Measurements from ENCODE around the gene TOR1AIP2. TPM values are rescaled to one million over a fixed set of nuclear protein-coding genes. Genes with fewer than 3 reads are reported as not detected.
"Not testable (repeated sequence)": the region's sequence is repeated elsewhere in the genome, so short reads cannot be mapped to it uniquely, and the experiment has no call there.

Gene TOR1AIP2
- total RNA-seq, 2 donors from 2014 or later: 60.5 to 75.2 TPM

- Mint-ChIP-seq H3K27ac (no peak overlapping the region), H3K36me3 (peaks cover 10% of the 10 kb centered on the region), H3K4me3 (no peak overlapping the region), H3K4me1 (ENCODE audit: low read depth in 2 of 2) (peaks cover 4 to 9% of the 10 kb centered on the region in 2 donors), H3K9me3 (no peaks in the 10 kb centered on the region), H3K27me3 (no peaks in the 10 kb centered on the region)
- ATAC-seq: no peak
- DNase-seq (ENCODE audit: low spot score): no peak
Observed at GRCh38 chr1:179866616-179867015, 11.0 kb downstream of the TOR1AIP2 start.

- H3K27me3 Mint-ChIP-seq: no peaks in the 10 kb centered on the region
- no peak overlapping the region for H3K27ac Mint-ChIP-seq
- ATAC-seq: no peak
- no peak for DNase-seq (ENCODE audit: low spot score)
- H3K36me3 Mint-ChIP-seq: peaks cover 10% of the 10 kb centered on the region
- H3K4me3 Mint-ChIP-seq: no peak overlapping the region
- no peaks in the 10 kb centered on the region for H3K9me3 Mint-ChIP-seq
- H3K4me1 Mint-ChIP-seq (ENCODE audit: low read depth in 2 of 2): peaks cover 8 to 9% of the 10 kb centered on the region in 2 donors
Observed at GRCh38 chr1:179865377-179865776, 12.2 kb downstream of the TOR1AIP2 start.

GRCh38 chr1:179860652-179861051 is 17.0 kb downstream of the TOR1AIP2 start:
- no peak for ATAC-seq
- Mint-ChIP-seq H3K27me3 (no peaks in the 10 kb centered on the region), H3K36me3 (peaks cover 17% of the 10 kb centered on the region), H3K4me1 (ENCODE audit: low read depth in 2 of 2) (peaks cover 0 to 8% of the 10 kb centered on the region in 2 donors), H3K27ac (no peak overlapping the region), H3K9me3 (no peaks in the 10 kb centered on the region), H3K4me3 (no peak overlapping the region)
- DNase-seq (ENCODE audit: low spot score): no peak

GRCh38 chr1:179857009-179857408 is 20.6 kb downstream of the TOR1AIP2 start:
- no peak overlapping the region for H3K4me3 Mint-ChIP-seq
- ATAC-seq: no peak

GRCh38 chr1:179856296-179856695 is 21.3 kb downstream of the TOR1AIP2 start:
- DNase-seq (ENCODE audit: low spot score) (no peak), ATAC-seq (no peak)
- no peak overlapping the region for H3K4me3 Mint-ChIP-seq
- peaks cover 12% of the 10 kb centered on the region for H3K36me3 Mint-ChIP-seq
- no peak overlapping the region for H3K27ac Mint-ChIP-seq
- H3K4me1 Mint-ChIP-seq (ENCODE audit: low read depth in 2 of 2): peaks cover 0 to 8% of the 10 kb centered on the region in 2 donors
- no peaks in the 10 kb centered on the region for H3K27me3 Mint-ChIP-seq
- no peaks in the 10 kb centered on the region for H3K9me3 Mint-ChIP-seq

More at GRCh38 chr1:179857009-179857408, 20.6 kb downstream of the TOR1AIP2 start:
- H3K27ac Mint-ChIP-seq: no peak overlapping the region
- no peak for DNase-seq (ENCODE audit: low spot score)
- H3K27me3 Mint-ChIP-seq: no peaks in the 10 kb centered on the region
- H3K36me3 Mint-ChIP-seq: peaks cover 7% of the 10 kb centered on the region
- H3K9me3 Mint-ChIP-seq: no peaks in the 10 kb centered on the region
- peaks cover 0 to 8% of the 10 kb centered on the region in 2 donors for H3K4me1 Mint-ChIP-seq (ENCODE audit: low read depth in 2 of 2)

GRCh38 chr1:179855831-179856230 is 21.8 kb downstream of the TOR1AIP2 start:
- H3K36me3 Mint-ChIP-seq: peaks cover 17% of the 10 kb centered on the region
- not testable (repeated sequence) for H3K4me3 Mint-ChIP-seq; ATAC-seq; H3K4me1 Mint-ChIP-seq (ENCODE audit: low read depth in 2 of 2); H3K27me3 Mint-ChIP-seq; DNase-seq (ENCODE audit: low spot score); H3K27ac Mint-ChIP-seq; H3K9me3 Mint-ChIP-seq

GRCh38 chr1:179853102-179853501 is 24.5 kb downstream of the TOR1AIP2 start:
- Mint-ChIP-seq H3K36me3 (peaks cover 23% of the 10 kb centered on the region), H3K27me3 (no peaks in the 10 kb centered on the region), H3K4me1 (ENCODE audit: low read depth in 2 of 2) (no peaks in the 10 kb centered on the region), H3K27ac (no peak overlapping the region), H3K4me3 (no peak overlapping the region), H3K9me3 (no peaks in the 10 kb centered on the region)
- DNase-seq (ENCODE audit: low spot score) (no peak), ATAC-seq (no peak)

GRCh38 chr1:179848233-179848632 is 29.4 kb downstream of the TOR1AIP2 start:
- DNase-seq (ENCODE audit: low spot score): no peak

GRCh38 chr1:179840107-179840506 is 37.5 kb downstream of the TOR1AIP2 start:
- ATAC-seq (no peak), DNase-seq (ENCODE audit: low spot score) (no peak)
- Mint-ChIP-seq H3K4me3 (no peak overlapping the region), H3K4me1 (ENCODE audit: low read depth in 2 of 2) (no peaks in the 10 kb centered on the region), H3K36me3 (peaks cover 6% of the 10 kb centered on the region), H3K27me3 (no peaks in the 10 kb centered on the region), H3K9me3 (no peaks in the 10 kb centered on the region), H3K27ac (no peak overlapping the region)

More at GRCh38 chr1:179848233-179848632, 29.4 kb downstream of the TOR1AIP2 start:
- H3K27me3 Mint-ChIP-seq: no peaks in the 10 kb centered on the region
- H3K27ac Mint-ChIP-seq: no peak overlapping the region
- no peak overlapping the region for H3K4me3 Mint-ChIP-seq
- H3K36me3 Mint-ChIP-seq: peaks cover 29% of the 10 kb centered on the region
- H3K9me3 Mint-ChIP-seq: no peaks in the 10 kb centered on the region
- peaks cover 0 to 3% of the 10 kb centered on the region in 2 donors for H3K4me1 Mint-ChIP-seq (ENCODE audit: low read depth in 2 of 2)
- ATAC-seq: no peak

- not testable (repeated sequence) for H3K27ac Mint-ChIP-seq; H3K36me3 Mint-ChIP-seq; H3K9me3 Mint-ChIP-seq; H3K4me3 Mint-ChIP-seq; H3K4me1 Mint-ChIP-seq (ENCODE audit: low read depth in 2 of 2); ATAC-seq; DNase-seq (ENCODE audit: low spot score); H3K27me3 Mint-ChIP-seq
Observed at GRCh38 chr1:179836686-179837445, 40.7 kb downstream of the TOR1AIP2 start.

- DNase-seq (ENCODE audit: low spot score) (no peak), ATAC-seq (no peak)
- Mint-ChIP-seq H3K27me3 (peaks cover 0 to 1% of the 10 kb centered on the region in 2 donors), H3K9me3 (no peaks in the 10 kb centered on the region), H3K36me3 (no peaks in the 10 kb centered on the region), H3K4me3 (no peak overlapping the region), H3K4me1 (ENCODE audit: low read depth in 2 of 2) (peaks cover 8 to 10% of the 10 kb centered on the region in 2 donors), H3K27ac (no peak overlapping the region)
Observed at GRCh38 chr1:179831852-179832699, 45.5 kb downstream of the TOR1AIP2 start.

GRCh38 chr1:179831225-179831624 is 46.4 kb downstream of the TOR1AIP2 start:
- Mint-ChIP-seq H3K27ac (no peak overlapping the region), H3K9me3 (no peaks in the 10 kb centered on the region), H3K4me3 (no peak overlapping the region), H3K4me1 (ENCODE audit: low read depth in 2 of 2) (peaks cover 10 to 15% of the 10 kb centered on the region in 2 donors), H3K27me3 (peaks cover 0 to 7% of the 10 kb centered on the region in 2 donors), H3K36me3 (no peaks in the 10 kb centered on the region)
- ATAC-seq (no peak), DNase-seq (ENCODE audit: low spot score) (no peak)

GRCh38 chr1:179828554-179829110 is 49.0 kb downstream of the TOR1AIP2 start:
- no peak overlapping the region for H3K27ac Mint-ChIP-seq
- ATAC-seq: no peak
- no peak overlapping the region for H3K4me3 Mint-ChIP-seq
- DNase-seq (ENCODE audit: low spot score): no peak
- peaks cover 0 to 7% of the 10 kb centered on the region in 2 donors for H3K27me3 Mint-ChIP-seq
- no peaks in the 10 kb centered on the region for H3K36me3 Mint-ChIP-seq
- H3K9me3 Mint-ChIP-seq: no peaks in the 10 kb centered on the region
- peaks cover 10 to 15% of the 10 kb centered on the region in 2 donors for H3K4me1 Mint-ChIP-seq (ENCODE audit: low read depth in 2 of 2)
